Activated naive CD4-positive, alpha-beta T cell treated with anti-CD3 and anti-CD28 coated beads, Interleukin-2, amount 10 ng/mL, durations not matched to agents 7 days and 5 days (primary cell): ENCODE results near the gene IFI30.
A peak's percentile ranks its signal among the peaks of the same experiment; 100 is the strongest.

Experiments
- CTCF ChIA-PET: fragments of 350-600 bp; sonication (Branson Sonifier 250); formaldehyde crosslinking; loops from one replicate; lab custom pipeline; 2021; ENCODE audit warnings: antibody characterized with exemption; lab: Charles Lee
- DNase-seq: peaks from one replicate; pipeline ENCODE4 v3.0.0-alpha.2; 2020
- H3K27ac Mint-ChIP-seq: one replicate; pipeline ENCODE4 v1.8.0; 2021; ENCODE audit warnings: mild to moderate bottlenecking, moderate library complexity, mixed read lengths
- H3K27me3 Mint-ChIP-seq: one replicate; pipeline ENCODE4 v1.8.0; 2021; ENCODE audit warnings: mild to moderate bottlenecking, mixed read lengths
- H3K36me3 Mint-ChIP-seq: one replicate; pipeline ENCODE4 v1.8.0; 2021; ENCODE audit warnings: mixed read lengths
- H3K4me1 Mint-ChIP-seq: one replicate; pipeline ENCODE4 v1.8.0; 2021; ENCODE audit warnings: mixed read lengths
- H3K4me3 Mint-ChIP-seq: one replicate; pipeline ENCODE4 v1.8.0; 2021; ENCODE audit warnings: mild to moderate bottlenecking, moderate library complexity, mixed read lengths
- H3K9me3 Mint-ChIP-seq: one replicate; pipeline ENCODE4 v1.8.0; 2021; ENCODE audit warnings: mixed read lengths

The IFI30 gene

GRCh38 chr19:18223860-18224524 lies 50.4 kb downstream of the IFI30 start:
- Mint-ChIP-seq H3K4me1 (peaks cover 21% of the 10 kb centered on the region), H3K9me3 (no peaks in the 10 kb centered on the region), H3K36me3 (no peaks in the 10 kb centered on the region), H3K27ac (no peak overlapping the region), H3K4me3 (peak overlapping the region; percentile 73), H3K27me3 (peaks cover 85% of the 10 kb centered on the region)
- CTCF ChIA-PET = interaction anchor here (1.4 to 1.8 kb wide), 4 partner anchors 9 to 16 kb away, joined by 3 to 11 read pairs (median 7); no protein-coding TSS in a partner anchor
- DNase-seq = peak; percentile 40

- Mint-ChIP-seq H3K27me3 (peaks cover 85% of the 10 kb centered on the region), H3K4me3 (peak overlapping the region; percentile 73), H3K9me3 (no peaks in the 10 kb centered on the region), H3K36me3 (no peaks in the 10 kb centered on the region), H3K4me1 (peaks cover 21% of the 10 kb centered on the region), H3K27ac (no peak overlapping the region)
- CTCF ChIA-PET = interaction anchor here (1.4 to 1.8 kb wide), 4 partner anchors 9 to 17 kb away, joined by 3 to 11 read pairs (median 7); no protein-coding TSS in a partner anchor
- peak; percentile 94 for DNase-seq
These were observed 51.1 kb downstream of the IFI30 start for GRCh38 chr19:18224525-18225354.

- peaks cover 85% of the 10 kb centered on the region for H3K27me3 Mint-ChIP-seq
- no peak for DNase-seq
- no peak overlapping the region for H3K4me3 Mint-ChIP-seq
- H3K27ac Mint-ChIP-seq = no peak overlapping the region
- CTCF ChIA-PET = no interaction called here
- H3K4me1 Mint-ChIP-seq = peaks cover 21% of the 10 kb centered on the region
- no peaks in the 10 kb centered on the region for H3K9me3 Mint-ChIP-seq
- no peaks in the 10 kb centered on the region for H3K36me3 Mint-ChIP-seq
These were observed 51.7 kb downstream of the IFI30 start for GRCh38 chr19:18225355-18225701.

GRCh38 chr19:18225702-18226468 lies 52.3 kb downstream of the IFI30 start, which contains the start of gene PDE4C:
TSS of gene PDE4C (minus strand) at chr19:18226438. CDS start at chr19:18226415, 23 bp downstream.
- H3K4me3 Mint-ChIP-seq = no peak within 1 kb of the TSS
- no peaks in the 10 kb centered on the region for H3K9me3 Mint-ChIP-seq
- H3K27ac Mint-ChIP-seq = no peak within 1 kb of the TSS
- H3K36me3 Mint-ChIP-seq = no peaks in the 10 kb centered on the region
- CTCF ChIA-PET = no interaction called here
- H3K4me1 Mint-ChIP-seq = peaks cover 19% of the 10 kb centered on the region
- no peak for DNase-seq
- H3K27me3 Mint-ChIP-seq = peaks cover 85% of the 10 kb centered on the region

GRCh38 chr19:18226956-18227780 lies 53.6 kb downstream of the IFI30 start:
- CTCF ChIA-PET = no interaction called here
- H3K4me3 Mint-ChIP-seq = no peak overlapping the region
- no peak for DNase-seq
- peaks cover 85% of the 10 kb centered on the region for H3K27me3 Mint-ChIP-seq
- H3K9me3 Mint-ChIP-seq = no peaks in the 10 kb centered on the region
- peaks cover 19% of the 10 kb centered on the region for H3K4me1 Mint-ChIP-seq
- no peak overlapping the region for H3K27ac Mint-ChIP-seq
- no peaks in the 10 kb centered on the region for H3K36me3 Mint-ChIP-seq
